Keratinocyte (primary cell): ENCODE measurements around the gene FEN1. TPM values are rescaled to one million over a fixed set of nuclear protein-coding genes. Genes with fewer than 3 reads are reported as not detected.

Source experiments
- DNase-seq: peaks from one replicate; pipeline ENCODE4 v3.0.0-alpha.2; 2011; ENCODE audit warnings: low read depth, missing footprints, low spot score
- FAIRE-seq: peaks from 2 replicates; lab custom pipeline; 2011; peaks lifted over from hg19 to GRCh38; lab: Jason Lieb, UNC
- H2AFZ ChIP-seq: 2 replicates; pipeline ENCODE4 v1.6.0; 2012; ENCODE audit warnings: low read length, control low read depth, inconsistent platforms; ENCODE audit not compliant: control insufficient read depth
- H3K27ac ChIP-seq: 2 replicates; pipeline ENCODE4 v1.5.1; 2011; ENCODE audit warnings: low read length; ENCODE audit not compliant: control insufficient read depth, insufficient read depth
- H3K27me3 ChIP-seq: 3 replicates; pipeline ENCODE4 v1.6.0; 2011; ENCODE audit warnings: low read length; ENCODE audit not compliant: control insufficient read depth, insufficient read depth; ENCODE audit errors: extremely low read depth
- H3K36me3 ChIP-seq, 2 experiments: 2 replicates in 1 of 2; 3 replicates in 1 of 2; pipeline ENCODE4 v1.5.1; 2011; ENCODE audit warnings: low read length in 2 of 2, mild to moderate bottlenecking in 1 of 2; ENCODE audit not compliant: control insufficient read depth in 2 of 2, insufficient read depth in 2 of 2; ENCODE audit errors: extremely low read depth in 1 of 2
- H3K4me1 ChIP-seq: 3 replicates; pipeline ENCODE4 v1.5.1; 2011; ENCODE audit warnings: low read length; ENCODE audit not compliant: control insufficient read depth, insufficient read depth; ENCODE audit errors: extremely low read depth
- H3K4me2 ChIP-seq: 3 replicates; pipeline ENCODE4 v1.6.0; 2011; ENCODE audit warnings: low read depth, low read length; ENCODE audit not compliant: control insufficient read depth, insufficient read depth; ENCODE audit errors: extremely low read depth
- H3K4me3 ChIP-seq, 3 experiments: fragments of 200-600 bp in 1 of 3; sonication (generic) in 1 of 3; 2 replicates in 2 of 3; 3 replicates in 1 of 3; pipeline ENCODE4 v1.5.1; 2011 to 2016; ENCODE audit warnings: low read length in 3 of 3, mild to moderate bottlenecking in 3 of 3, control low read depth in 2 of 3, inconsistent platforms in 1 of 3, low read depth in 1 of 3, mixed read lengths in 1 of 3, mixed run types in 1 of 3, moderate library complexity in 1 of 3; ENCODE audit not compliant: control insufficient read depth in 2 of 3, insufficient read depth in 2 of 3; ENCODE audit errors: extremely low read depth in 1 of 3
- H3K79me2 ChIP-seq: 2 replicates; pipeline ENCODE4 v1.6.0; 2012; ENCODE audit warnings: low read length; ENCODE audit not compliant: control insufficient read depth, insufficient read depth
- H3K9ac ChIP-seq: 3 replicates; pipeline ENCODE4 v1.6.0; 2011; ENCODE audit warnings: low read length; ENCODE audit not compliant: control insufficient read depth, insufficient read depth; ENCODE audit errors: extremely low read depth
- H3K9me1 ChIP-seq: 3 replicates; pipeline ENCODE4 v1.6.0; 2011; ENCODE audit warnings: low read length; ENCODE audit not compliant: control insufficient read depth, insufficient read depth; ENCODE audit errors: extremely low read depth
- H3K9me3 ChIP-seq: 2 replicates; pipeline ENCODE4 v1.5.1; 2012; ENCODE audit warnings: low read depth, low read length; ENCODE audit not compliant: control insufficient read depth
- H4K20me1 ChIP-seq: 3 replicates; pipeline ENCODE4 v1.6.0; 2011; ENCODE audit warnings: low read length; ENCODE audit not compliant: control insufficient read depth, insufficient read depth; ENCODE audit errors: extremely low read depth
- EZH2 ChIP-seq: IDR thresholded peaks from one replicate; pipeline ENCODE4 v1.6.1; 2012; ENCODE audit warnings: inconsistent platforms, mild to moderate bottlenecking, low read length, moderate library complexity
- dilution Hi-C: fragments of 300-500 bp; cut with MboI; formaldehyde crosslinking; loops from one replicate; pipeline ENCODE4 v1.7.0; 2020; ENCODE audit warnings: low sequenced_read_pairs; ENCODE audit not compliant: extremely low pct_ligation_motif_present
- polyA plus RNA-seq, 5 experiments: library from polyadenylated mRNA; depleted of rRNA in 3 of 5; stranded (reverse) in 3 of 5; stranded (forward) in 1 of 5; unstranded in 1 of 5; fragments of >200 nt; gene quantifications; 1 replicate in 1 of 5; 2 replicates in 3 of 5; 3 replicates in 1 of 5; pipeline versions ENCODE4 v1.2.1 to v1.2.3, GENCODE V29; 2011 to 2012; ENCODE audit warnings: missing spikeins in 2 of 5, low read depth in 1 of 5, low replicate concordance in 1 of 5
- TF ChIP-seq, protein P1 (sequence below), 3 experiments: IDR thresholded peaks in 1 of 3; conservative IDR thresholded peaks in 1 of 3; optimal IDR thresholded peaks in 1 of 3; 2 replicates in 2 of 3; 3 replicates in 1 of 3; pipeline versions ENCODE3 to v1.5.1; 2011; ENCODE audit warnings: low read length in 3 of 3, mild to moderate bottlenecking in 3 of 3, moderate library complexity in 2 of 3, control low read depth in 1 of 3, inconsistent platforms in 1 of 3; ENCODE audit not compliant: insufficient read depth in 2 of 3; ENCODE audit errors: extremely low read depth in 1 of 3

FEN1 gene
- polyA plus RNA-seq, 1 donor (not counting 4 experiments of a cell fraction or from before 2014, with no cell fraction given) = 26.7 TPM

DNA sequence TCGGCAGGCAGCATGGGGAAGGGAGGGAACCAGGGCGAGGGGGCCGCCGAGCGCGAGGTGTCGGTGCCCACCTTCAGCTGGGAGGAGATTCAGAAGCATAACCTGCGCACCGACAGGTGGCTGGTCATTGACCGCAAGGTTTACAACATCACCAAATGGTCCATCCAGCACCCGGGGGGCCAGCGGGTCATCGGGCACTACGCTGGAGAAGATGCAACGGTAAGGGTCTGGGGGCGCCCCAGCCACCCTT is 35.6 kb downstream of the FEN1 start:
- no peak for FAIRE-seq
- no peaks in the 10 kb centered on the region for H3K27me3 ChIP-seq
- no peak for DNase-seq
- H3K9me1 ChIP-seq = no peaks in the 10 kb centered on the region
- TF ChIP-seq, protein P1, sequence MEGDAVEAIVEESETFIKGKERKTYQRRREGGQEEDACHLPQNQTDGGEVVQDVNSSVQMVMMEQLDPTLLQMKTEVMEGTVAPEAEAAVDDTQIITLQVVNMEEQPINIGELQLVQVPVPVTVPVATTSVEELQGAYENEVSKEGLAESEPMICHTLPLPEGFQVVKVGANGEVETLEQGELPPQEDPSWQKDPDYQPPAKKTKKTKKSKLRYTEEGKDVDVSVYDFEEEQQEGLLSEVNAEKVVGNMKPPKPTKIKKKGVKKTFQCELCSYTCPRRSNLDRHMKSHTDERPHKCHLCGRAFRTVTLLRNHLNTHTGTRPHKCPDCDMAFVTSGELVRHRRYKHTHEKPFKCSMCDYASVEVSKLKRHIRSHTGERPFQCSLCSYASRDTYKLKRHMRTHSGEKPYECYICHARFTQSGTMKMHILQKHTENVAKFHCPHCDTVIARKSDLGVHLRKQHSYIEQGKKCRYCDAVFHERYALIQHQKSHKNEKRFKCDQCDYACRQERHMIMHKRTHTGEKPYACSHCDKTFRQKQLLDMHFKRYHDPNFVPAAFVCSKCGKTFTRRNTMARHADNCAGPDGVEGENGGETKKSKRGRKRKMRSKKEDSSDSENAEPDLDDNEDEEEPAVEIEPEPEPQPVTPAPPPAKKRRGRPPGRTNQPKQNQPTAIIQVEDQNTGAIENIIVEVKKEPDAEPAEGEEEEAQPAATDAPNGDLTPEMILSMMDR (optimal IDR thresholded peaks at IDR 0.05 in 1 of 3, IDR thresholded peaks at IDR 0.05 in 1 of 3, conservative IDR thresholded peaks at IDR 0.05 in 1 of 3; ENCODE audit: extremely low read depth in 1 of 3, insufficient read depth in 2 of 3, low read length in 3 of 3) = no peak
- no peak for TF ChIP-seq EZH2
- peak overlapping the region; percentile 69 for H3K9ac ChIP-seq
- H3K79me2 ChIP-seq = peaks cover 49% of the 10 kb centered on the region
- peaks cover 3 to 5% of the 10 kb centered on the region in 2 experiments for H3K36me3 ChIP-seq
- no peaks in the 10 kb centered on the region for H3K9me3 ChIP-seq
- H3K4me2 ChIP-seq = peak overlapping the region; percentile 76
- H2AFZ ChIP-seq = peak overlapping the region; percentile 58
- H3K4me1 ChIP-seq = peaks cover 25% of the 10 kb centered on the region
- H3K4me3 ChIP-seq = peak overlapping the region; percentile 59 to 82 (median 81)
- peak overlapping the region; percentile 36 for H3K27ac ChIP-seq
- dilution Hi-C loops = no loop called here
- peaks cover 5% of the 10 kb centered on the region for H4K20me1 ChIP-seq

DNA sequence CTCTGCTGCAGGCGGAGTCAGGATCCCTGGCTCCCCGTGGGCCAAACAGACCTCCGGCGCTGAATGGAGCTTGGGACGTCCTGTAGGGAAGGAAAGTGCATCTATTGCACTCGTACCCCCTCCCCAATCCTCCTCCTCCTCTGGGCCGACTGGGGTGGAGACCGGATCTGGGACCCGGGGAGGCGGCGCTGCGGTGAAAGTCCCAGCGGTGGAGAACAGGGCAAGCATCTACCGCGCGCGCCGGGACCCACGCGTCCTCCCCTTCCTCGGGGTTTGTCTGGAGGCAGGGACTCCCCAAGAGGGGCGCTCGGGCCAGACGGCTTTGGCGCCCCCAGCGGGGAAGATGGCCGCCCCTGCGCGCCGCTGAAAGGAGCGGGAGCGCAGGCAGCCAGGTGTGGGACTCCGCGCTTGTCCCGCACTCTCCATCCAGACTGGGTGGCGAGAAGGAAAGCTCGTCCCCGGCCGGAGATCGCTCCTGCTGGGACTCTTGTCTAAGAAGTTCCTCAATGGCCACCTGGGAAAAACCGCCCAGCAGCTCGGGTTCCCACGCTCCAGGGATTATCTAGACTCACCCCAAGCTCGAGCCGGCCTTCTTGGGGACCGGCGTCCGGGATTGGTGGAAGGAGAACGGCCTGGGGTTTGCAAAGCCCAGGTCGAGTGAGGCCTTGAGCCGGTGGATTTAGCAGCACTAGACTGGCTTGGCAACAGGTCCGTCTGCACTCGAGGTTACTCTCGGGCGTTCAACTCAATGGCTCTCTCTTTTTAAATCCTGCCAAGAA is 36.1 kb downstream of the FEN1 start:
- no peaks in the 10 kb centered on the region for H3K9me1 ChIP-seq
- H3K27ac ChIP-seq = peak overlapping the region; percentile 36
- H3K36me3 ChIP-seq = peaks cover 3 to 5% of the 10 kb centered on the region in 2 experiments
- dilution Hi-C loops = no loop called here
- no peak for TF ChIP-seq EZH2
- TF ChIP-seq, protein P1 (optimal IDR thresholded peaks at IDR 0.05 in 1 of 3, IDR thresholded peaks at IDR 0.05 in 1 of 3, conservative IDR thresholded peaks at IDR 0.05 in 1 of 3; ENCODE audit: extremely low read depth in 1 of 3, insufficient read depth in 2 of 3, low read length in 3 of 3) = peak; percentile 30 to 52 (median 44)
- peaks cover 55% of the 10 kb centered on the region for H3K79me2 ChIP-seq
- peaks cover 5% of the 10 kb centered on the region for H4K20me1 ChIP-seq
- peaks cover 25% of the 10 kb centered on the region for H3K4me1 ChIP-seq
- H3K9ac ChIP-seq = peak overlapping the region; percentile 69
- FAIRE-seq = no peak
- H2AFZ ChIP-seq = peak overlapping the region; percentile 58
- H3K27me3 ChIP-seq = no peaks in the 10 kb centered on the region
- peak overlapping the region; percentile 59 to 82 (median 81) for H3K4me3 ChIP-seq
- no peak for DNase-seq
- H3K9me3 ChIP-seq = no peaks in the 10 kb centered on the region
- H3K4me2 ChIP-seq = peak overlapping the region; percentile 76
